Pons (tissue), 1 donor: ENCODE measurements around the gene KDM4F.
"Not testable (repeated sequence)": the region's sequence is repeated elsewhere in the genome, so short reads cannot be mapped to it uniquely, and the experiment has no call there.

Experiments used
- DNase-seq: peaks from one replicate; pipeline ENCODE4 v3.0.0-alpha.2; 2016; ENCODE audit warnings: low spot score

KDM4F gene

DNA sequence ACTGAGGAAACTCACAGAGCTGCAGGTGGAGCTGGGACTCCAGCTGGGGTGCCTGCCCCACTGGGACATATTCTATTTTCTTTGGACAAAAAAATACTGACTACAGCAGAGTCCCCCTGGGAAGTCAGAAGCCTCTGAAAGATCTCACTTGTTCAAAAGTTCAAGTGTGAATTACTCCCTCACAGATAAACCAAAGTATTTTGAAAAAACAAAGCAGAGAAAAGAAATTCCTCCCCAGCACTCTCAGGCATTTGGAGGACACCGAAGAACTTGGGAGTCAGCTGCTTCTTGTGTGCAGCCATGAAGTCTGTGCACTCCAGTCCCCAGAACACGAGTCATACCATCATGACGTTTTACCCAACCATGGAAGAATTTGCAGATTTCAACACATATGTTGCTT lies at the start of gene KDM4F:
TSS of gene KDM4F (plus strand) at position 301 of the 400 bp plus-strand sequence.
- not testable (repeated sequence) for DNase-seq

DNA sequence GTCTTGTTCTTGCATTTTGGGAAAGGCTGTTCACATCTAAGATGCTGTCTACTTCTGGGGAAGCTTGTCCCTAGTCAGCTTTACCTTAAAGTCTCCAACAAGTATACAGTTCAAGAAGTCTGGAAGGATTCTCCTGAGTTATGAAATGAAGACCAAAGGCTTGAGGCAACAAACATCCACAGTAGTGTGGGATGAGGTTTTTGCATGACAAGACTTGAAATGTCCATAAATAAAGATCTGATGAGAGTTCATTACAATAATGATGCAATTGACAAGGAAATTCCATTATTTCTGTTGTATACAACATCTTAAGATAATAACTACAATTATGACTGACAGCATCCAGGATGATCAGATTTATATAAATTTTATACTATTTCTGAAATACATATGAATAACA lies 45.5 kb upstream of the KDM4F start:
- no peak for DNase-seq

DNA sequence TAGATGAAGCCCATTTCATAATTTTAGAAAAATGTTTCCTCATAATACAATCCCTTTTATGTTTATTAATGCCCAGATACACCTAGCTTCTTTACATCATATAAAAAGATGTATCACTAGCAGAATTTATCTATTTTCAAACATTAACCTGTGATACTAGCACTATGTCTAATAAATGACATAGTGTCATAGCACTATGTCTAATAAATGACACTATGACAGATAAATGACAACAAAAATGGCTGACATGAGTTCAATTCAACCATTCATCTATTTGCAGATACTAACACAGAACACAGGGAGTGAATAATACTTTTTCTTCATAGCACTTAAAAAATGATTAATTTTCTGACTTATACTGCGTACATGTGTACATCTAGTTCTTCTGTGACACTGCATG lies 43.6 kb upstream of the KDM4F start:
- no peak for DNase-seq

DNA sequence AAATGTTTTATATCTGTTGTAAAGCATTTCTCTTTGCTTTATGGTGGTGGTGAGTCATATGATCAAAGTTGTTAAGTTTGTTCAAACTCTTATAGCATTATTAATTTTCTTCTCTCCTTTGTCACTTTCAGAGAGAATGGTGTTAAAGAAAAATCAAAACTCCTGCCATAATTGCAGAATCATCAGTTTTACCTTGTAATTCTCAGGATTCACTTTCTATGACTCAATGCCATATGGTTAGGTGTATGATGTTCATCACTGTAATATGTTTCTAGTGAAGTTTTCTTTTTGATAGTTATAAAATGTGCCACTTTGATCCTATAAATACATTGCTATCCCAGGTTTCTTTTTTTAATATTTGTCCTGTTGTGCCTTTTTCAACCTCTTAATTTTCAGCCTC lies 37.8 kb upstream of the KDM4F start:
- DNase-seq: no peak

DNA sequence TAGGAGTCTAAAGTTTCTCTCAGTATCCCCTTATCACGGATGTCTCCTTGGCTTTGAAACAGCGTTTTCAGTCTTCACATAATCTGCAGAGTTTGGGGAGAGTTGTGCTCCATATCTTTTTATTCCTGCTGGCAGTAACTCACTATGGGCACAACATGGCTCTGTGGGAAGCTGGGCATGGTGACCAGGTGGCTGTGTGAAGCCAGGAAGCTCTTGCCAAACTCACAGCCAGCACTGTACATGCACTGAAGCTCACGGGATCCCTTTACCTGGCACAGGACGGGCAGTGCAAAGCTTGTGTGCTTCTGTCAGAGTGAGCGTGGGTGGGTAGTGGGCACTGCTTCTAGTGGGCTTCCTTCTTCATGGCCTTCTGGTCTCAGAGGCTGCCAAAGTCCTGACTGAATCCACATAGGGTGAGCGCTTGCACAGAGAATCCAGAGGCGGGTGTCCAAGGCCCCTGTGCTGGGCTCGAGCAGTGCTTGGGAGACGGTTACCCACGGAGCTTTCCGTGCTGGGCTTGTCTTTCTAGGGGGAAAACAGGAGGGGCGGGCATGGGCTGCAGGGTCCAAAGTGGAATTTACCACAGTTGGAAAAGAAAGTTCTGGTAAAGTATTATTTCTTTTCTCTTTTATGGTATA lies 34.9 kb upstream of the KDM4F start:
- DNase-seq: no peak

DNA sequence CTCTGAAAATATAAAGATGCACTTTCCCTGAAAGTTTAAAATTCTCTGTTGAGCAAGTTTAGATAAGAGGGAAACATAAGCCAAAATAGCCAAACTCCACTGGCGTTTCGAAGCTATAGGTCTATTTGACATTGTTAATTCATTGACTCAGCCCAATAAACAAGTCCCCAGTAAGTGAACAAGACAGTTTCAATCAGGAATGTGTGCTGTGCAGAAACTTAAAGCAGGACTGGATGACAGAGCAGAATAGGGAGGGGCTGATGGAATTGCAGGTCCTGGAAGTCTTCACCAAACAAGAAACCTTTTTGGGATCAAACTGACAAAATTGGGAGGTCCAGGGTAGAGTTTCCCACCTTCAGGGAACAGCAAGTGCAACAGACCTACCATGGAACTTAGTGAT lies 33.1 kb upstream of the KDM4F start:
- no peak for DNase-seq

DNA sequence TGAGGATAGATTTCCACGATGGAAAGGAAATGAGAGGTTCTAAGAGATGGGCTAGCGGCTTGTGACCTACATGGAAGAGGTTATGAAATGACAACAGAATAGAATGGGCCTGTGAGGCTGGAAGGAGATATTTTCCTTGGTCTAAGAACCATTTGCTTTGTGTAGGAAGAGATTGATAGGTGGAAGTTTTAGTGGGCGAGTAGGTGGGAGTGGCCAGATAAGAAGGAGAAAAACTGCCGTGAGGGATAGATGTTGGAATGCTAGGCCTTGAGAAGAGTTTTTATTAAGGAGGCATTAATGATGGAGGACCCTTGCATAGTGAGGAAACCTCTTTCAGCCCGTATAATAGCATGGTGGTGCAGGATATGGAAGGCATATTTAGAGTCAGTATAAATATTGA lies 27.8 kb upstream of the KDM4F start:
- DNase-seq: not testable (repeated sequence)

DNA sequence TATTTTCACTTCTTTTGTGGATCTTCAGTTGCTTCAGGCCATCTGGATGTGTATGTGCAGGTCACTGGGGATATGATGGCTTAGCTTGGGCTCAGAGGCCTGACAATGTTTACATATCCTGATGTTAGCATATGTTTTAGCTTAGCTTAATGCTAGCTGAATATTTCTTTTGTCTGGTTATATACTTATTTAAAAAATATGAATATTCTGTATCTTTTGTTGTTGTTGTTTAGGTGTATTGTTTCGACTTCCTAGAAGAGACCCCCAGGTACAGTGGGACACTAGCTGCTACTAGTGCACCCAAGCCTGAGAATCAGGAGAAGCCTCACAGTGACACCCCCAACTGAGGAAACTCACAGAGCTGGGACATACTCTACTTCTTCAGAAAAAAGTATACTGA lies 24.3 kb upstream of the KDM4F start, which contains the start of gene KDM4E:
TSS of gene KDM4E (plus strand) at position 301 of the 400 bp plus-strand sequence. CDS start 300 bp downstream, outside the sequence.
- DNase-seq: no peak

DNA sequence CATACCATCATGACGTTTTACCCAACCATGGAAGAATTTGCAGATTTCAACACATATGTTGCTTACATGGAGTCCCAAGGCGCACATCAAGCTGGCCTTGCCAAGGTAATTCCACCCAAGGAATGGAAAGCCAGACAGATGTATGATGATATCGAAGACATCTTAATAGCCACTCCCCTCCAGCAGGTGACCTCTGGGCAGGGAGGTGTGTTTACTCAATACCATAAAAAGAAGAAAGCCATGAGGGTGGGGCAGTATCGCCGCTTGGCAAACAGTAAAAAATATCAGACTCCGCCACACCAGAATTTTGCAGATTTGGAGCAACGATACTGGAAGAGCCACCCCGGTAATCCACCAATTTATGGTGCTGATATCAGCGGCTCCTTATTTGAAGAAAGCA lies 23.6 kb upstream of the KDM4F start:
- DNase-seq: not testable (repeated sequence)

DNA sequence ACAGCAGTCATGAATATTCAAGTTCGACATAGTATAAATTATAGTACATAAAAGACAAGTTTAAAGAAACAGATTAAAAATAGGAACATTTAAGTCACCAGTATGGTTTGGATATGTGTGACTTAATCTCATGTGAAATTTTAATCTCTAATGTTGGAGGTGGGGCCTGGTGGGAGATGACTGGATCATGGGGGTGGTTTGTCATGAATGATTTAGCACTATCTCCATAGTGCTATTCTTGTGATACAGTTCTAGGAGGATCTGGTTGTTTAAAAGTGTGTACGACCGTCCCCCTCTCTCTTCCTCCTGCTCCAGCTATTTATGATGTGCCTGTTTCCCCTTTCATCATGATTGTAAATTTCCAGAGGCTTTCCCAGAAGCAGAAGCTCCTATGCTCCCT lies 20.9 kb upstream of the KDM4F start:
- DNase-seq: no peak

DNA sequence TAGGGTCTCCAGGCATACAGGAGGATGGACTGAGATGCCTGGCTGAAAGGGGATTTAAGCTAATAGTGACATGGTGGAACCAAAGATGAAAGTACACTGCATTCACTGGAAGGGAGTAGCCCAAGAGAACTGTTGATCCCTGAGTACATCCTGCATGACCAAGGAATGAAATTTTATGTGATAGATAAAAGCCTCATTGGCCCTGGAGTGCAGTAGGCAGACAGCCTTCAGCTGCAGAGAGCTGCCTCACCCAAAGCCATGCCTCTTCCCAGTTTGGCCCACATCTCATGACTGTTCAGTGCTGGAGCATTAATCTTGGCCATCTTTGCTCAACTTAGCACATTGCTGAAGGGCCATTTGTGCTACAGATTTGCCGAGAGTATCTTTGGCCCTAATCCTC lies 16.2 kb upstream of the KDM4F start:
- no peak for DNase-seq

DNA sequence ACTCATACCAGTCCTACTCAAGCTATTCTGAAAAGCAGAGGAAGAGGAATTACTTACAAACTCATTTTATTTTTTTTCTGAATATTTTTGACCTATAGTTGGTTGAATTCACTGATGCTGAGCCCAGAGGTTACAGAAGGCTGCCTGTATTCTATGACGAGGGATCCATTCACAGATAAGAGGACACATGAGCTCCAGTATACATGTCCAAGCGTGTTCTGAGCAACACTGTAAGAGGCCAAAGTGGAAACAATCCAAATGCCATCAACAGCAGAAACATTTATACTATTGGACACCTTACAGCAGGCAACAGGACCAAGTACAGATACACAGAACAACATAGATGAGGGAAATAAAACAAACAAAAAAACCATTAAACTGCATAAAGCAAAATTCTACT lies 13.9 kb upstream of the KDM4F start:
- DNase-seq: no peak

DNA sequence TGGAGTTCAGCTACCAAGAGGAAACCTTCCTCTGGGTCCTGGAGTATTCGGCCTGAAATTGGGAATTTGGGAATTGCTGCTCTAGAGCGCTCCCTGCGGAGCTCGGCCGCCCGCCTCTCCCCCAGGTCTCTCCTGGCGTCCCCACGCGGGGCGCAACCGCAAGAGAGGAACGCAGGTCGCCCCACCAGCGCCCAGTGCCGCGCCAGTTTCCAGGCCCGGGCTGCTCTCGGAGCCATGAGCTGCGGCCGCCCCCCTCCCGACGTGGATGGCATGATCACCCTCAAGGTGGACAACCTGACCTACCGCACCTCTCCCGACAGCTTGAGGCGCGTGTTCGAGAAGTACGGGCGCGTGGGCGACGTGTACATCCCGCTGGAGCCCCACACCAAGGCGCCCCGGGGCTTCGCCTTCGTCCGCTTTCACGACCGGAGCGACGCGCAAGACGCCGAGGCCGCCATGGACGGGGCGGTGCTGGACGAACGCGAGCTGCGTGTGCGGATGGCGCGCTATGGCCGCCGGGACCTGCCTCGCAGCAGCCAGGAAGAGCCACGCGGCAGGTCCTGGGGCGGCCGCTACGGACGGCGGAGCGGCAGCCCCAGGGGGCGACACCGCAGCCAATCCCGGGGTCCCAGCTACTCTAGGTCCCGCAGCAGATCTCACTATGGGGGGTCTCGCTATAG lies 11.7 kb upstream of the KDM4F start:
- DNase-seq: not testable (repeated sequence)

DNA sequence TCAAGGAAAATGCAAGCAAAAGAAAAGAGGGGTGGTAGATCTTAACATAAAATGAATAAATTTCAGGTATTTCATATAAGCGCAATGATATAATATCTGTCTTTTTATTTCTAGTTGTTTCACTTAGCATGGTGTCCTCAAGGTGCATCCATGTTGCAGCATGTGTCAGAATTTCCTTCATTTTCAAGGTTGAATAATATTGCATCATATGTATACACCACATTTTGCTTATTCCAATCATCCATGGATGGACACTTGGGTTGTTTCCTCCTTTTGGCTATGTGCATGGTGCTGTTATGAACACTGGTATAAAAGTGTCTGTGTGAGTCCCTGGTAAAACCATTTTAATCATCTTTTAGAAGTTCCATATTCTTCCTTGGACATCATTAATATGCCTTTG lies 7.0 kb upstream of the KDM4F start:
- DNase-seq: no peak

DNA sequence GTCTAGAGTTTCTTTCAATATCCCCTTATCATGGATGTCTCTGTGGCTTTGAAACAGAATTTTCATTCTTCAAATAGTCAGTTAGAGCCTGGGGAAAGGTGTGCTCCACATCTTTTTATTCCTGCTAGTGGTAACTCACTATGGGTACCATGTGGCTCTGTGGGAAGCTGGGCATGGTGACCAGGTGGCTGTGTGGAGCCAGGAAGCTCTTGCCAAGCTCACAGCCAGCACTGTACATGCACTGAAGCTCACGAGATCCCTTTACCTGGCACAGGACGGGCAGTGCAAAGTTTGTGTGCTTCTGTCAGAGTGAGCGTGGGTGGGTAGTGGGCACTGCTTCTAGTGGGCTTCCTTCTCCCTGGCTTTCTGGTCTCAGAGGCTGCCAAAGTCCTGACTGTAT lies 6.3 kb upstream of the KDM4F start:
- no peak for DNase-seq

DNA sequence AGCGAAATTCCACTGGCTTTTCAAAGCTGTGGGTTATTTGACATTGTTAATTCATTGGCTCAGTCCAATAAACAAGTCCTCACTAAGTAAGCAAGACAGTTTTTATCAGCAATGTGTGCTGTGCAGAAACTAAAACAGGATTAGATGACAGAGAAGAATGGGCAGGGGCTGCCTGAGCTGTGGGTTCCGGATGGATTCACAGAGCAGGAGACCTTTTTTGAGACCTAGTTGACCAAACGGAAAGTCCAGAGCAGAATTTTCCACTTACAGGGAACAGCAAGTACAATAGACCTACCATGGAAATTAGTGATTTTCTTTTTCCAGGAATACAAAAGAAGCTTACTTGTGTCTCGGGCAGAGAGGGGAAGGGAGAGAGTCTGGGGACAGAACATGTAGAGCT lies 5.2 kb upstream of the KDM4F start:
- DNase-seq: no peak

DNA sequence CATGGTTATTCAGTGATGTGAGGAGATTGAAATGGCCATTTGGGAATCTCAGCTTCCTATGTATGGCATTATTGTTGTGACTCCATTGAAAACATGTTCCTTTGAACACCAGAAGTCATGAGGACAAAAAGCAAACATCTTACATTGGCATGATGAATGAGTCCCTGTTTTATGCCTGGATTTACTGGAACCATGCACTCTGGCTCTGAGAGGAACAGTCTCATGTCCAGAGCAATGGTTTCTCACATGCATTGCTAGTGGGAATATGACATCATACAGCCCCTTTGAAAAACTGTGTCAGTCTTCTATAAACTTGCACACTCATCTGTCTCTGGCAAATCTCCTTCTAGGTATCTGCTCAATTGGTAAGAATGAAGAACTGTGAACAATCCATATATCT lies 3.4 kb upstream of the KDM4F start:
- no peak for DNase-seq

DNA sequence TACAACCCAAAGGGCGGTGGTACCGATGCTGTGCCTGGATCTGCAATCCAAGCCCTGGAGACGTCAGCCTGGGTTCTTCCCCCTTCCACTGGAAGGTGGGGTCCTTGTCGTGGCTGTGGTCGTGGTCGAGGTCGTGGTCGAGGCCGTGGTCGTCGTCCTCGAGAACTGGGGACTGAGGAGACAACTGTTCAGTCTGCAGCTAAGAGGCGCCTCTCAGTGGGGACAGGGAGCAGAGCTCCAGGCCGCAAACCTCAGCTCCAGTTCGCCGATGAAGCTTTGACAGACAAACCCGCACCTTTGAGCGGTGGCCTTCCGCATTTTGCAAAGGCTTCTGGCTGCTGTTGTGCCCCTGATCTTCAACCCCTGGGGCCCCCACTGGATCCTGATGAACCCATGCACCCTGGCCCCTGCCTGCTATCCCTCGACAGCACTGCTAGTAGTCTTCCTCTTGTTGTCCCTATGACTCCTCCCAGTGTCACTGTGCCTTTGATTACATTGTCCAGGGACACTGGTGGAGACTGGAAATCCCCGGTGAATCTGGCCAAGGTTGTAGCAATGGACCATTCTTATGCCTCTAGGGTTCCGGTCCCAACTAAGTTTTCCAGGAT lies 1.5 kb downstream of the KDM4F start:
- no peak for DNase-seq

DNA sequence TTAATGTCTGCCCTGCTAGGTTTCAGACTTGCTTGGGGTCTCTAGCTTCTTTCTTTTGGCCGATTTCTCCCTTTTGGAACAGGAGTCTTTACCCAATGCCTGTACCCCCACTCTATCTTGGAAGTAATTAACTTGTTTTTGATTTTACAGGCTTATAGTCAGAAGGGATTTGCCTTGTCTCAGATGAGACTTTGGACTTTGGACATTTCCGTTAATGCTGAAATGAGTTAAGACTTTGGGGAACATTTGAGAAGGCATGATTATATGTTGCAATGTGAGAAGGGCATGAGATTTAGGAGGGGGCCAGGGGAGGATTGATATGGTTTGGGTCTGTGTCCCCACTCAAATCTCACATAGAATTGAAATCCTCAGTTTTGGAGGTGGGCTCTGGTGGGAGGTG lies 5.1 kb downstream of the KDM4F start:
- no peak for DNase-seq

DNA sequence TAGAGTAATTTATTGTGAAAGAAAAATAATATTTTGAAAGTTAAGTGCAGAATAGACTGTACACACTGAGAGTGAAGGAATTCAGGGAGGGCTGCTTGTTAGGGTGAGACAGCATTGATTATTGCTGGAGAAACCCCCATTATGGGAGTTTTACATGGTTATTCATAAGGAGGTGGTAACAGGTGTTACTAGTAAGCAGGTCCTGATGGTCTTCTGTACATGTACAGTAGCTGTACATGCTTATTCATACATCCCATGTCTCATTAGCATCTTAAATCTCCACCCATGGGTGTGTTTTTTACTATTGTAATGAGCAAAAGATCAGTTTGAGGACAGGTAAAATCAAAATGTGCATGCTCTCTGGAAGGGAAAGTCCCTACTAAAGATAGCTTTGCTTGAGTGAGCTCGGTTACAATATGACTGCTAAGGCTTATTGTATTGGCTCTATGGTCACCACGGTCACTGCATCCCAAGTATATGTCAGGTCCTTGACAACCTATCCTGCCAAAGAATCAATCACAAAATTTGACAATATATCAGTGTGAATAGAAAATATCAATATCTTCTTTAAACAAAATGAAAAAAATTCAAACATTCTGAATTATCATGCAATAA lies 6.2 kb downstream of the KDM4F start:
- no peak for DNase-seq

DNA sequence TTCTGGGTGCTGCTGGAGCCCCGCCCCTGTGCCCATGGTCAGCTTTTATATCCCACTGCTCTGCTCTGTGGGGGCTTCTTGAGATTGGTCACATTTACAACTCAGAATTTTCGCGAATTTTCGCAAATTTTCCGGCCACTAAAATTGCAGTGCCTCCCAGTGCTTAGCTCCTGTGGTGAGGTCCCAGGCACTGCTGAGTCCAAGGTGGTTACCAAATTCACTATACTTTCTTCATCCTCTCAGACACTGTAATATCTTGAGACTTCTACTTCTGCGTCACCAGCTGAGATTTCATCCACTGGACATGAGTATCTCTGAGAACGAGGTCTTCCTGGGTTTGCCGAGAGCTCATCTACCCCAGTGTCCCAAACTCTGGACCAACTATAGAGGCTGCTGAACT lies 8.7 kb downstream of the KDM4F start:
- no peak for DNase-seq

DNA sequence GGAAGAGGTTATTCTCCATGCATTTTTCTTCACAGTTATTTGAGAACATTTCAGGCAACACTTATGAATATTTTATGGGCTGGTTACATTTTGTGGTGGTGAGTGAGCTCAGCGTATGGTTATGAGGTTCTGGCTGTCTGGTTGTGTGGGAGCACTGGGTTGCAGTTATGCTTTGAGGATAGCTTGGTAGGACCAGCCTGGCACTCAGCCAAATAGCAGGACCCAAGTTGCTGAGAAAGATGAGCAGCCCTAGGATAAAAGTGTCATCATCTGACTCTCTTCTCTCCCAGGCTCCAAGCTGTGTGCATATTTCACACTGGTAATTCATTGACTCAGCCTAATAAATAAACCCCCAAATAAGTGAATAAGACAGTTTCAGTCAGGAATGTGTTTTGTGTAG lies 9.4 kb downstream of the KDM4F start:
- no peak for DNase-seq

DNA sequence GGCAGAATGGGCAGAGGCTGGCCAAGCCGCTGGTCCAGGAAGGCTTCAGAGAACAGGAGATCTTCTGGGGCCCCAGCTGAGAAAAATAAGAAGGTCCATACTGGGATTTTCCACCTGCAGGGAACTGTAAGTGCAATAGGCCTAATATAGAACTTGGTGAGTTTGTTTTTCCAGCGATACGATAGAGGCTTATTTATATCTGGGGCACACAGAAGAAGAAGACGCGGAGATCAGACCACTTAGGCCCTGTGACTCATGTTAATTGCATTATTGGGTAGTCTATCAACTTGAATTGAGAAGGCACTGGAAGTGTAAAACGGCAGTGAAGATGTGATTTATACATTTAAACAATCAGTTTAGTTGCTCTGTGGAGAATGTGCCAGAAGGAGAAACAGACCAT lies 9.8 kb downstream of the KDM4F start:
- DNase-seq: no peak
